ENCODE data around the gene DCAF4.

DNA sequence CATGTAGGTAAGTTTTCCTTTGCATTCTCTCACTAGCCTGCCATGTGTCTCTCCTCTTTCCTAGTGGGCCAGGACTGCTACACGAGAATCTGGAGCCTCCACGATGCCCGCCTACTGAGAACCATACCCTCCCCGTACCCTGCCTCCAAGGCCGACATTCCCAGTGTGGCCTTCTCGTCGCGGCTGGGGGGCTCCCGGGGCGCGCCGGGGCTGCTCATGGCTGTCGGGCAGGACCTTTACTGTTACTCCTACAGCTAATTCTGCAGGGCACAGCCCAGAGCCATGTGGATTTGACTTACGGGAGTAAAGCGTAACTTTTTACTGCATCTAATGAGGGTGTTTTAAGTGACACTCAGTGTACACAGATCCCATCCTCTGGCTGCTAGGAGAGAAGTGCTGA is 32.3 kb downstream of the DCAF4 start:
- no peak for TF ChIP-seq SNAI2 (CRISPR knock-in tag; IDR thresholded peaks at IDR 0.05)
- TF ChIP-seq, protein P1, sequence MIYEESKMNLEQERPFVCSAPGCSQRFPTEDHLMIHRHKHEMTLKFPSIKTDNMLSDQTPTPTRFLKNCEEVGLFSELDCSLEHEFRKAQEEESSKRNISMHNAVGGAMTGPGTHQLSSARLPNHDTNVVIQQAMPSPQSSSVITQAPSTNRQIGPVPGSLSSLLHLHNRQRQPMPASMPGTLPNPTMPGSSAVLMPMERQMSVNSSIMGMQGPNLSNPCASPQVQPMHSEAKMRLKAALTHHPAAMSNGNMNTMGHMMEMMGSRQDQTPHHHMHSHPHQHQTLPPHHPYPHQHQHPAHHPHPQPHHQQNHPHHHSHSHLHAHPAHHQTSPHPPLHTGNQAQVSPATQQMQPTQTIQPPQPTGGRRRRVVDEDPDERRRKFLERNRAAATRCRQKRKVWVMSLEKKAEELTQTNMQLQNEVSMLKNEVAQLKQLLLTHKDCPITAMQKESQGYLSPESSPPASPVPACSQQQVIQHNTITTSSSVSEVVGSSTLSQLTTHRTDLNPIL (CRISPR knock-in tag; IDR thresholded peaks at IDR 0.05; ENCODE audit: low read depth): no peak
- no peak for TF ChIP-seq ARNTL (CRISPR knock-in tag; IDR thresholded peaks at IDR 0.05; ENCODE audit: borderline replicate concordance, low read depth)
- no peak for TF ChIP-seq ESRRG (CRISPR knock-in tag; IDR thresholded peaks at IDR 0.05)
- no peak for TF ChIP-seq ZC3H10 (CRISPR knock-in tag; IDR thresholded peaks at IDR 0.05)
- TF ChIP-seq GLIS3 (CRISPR knock-in tag; IDR thresholded peaks at IDR 0.05): no peak
- no peak for TF ChIP-seq CSDC2 (CRISPR knock-in tag; IDR thresholded peaks at IDR 0.05)
- TF ChIP-seq, protein P2, sequence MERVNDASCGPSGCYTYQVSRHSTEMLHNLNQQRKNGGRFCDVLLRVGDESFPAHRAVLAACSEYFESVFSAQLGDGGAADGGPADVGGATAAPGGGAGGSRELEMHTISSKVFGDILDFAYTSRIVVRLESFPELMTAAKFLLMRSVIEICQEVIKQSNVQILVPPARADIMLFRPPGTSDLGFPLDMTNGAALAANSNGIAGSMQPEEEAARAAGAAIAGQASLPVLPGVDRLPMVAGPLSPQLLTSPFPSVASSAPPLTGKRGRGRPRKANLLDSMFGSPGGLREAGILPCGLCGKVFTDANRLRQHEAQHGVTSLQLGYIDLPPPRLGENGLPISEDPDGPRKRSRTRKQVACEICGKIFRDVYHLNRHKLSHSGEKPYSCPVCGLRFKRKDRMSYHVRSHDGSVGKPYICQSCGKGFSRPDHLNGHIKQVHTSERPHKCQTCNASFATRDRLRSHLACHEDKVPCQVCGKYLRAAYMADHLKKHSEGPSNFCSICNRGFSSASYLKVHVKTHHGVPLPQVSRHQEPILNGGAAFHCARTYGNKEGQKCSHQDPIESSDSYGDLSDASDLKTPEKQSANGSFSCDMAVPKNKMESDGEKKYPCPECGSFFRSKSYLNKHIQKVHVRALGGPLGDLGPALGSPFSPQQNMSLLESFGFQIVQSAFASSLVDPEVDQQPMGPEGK (CRISPR knock-in tag; IDR thresholded peaks at IDR 0.05; ENCODE audit: borderline replicate concordance): no peak
- no peak for TF ChIP-seq BACH2 (CRISPR knock-in tag; IDR thresholded peaks at IDR 0.05; ENCODE audit: borderline replicate concordance)
